ES-I3 (cell line): ENCODE measurements around the gene LONP2.
"Not testable (repeated sequence)": the region's sequence is repeated elsewhere in the genome, so short reads cannot be mapped to it uniquely, and the experiment has no call there.

Experiments used
- H3K36me3 ChIP-seq: 2 replicates; pipeline ENCODE4 v1.6.1; 2013; ENCODE audit warnings: mild to moderate bottlenecking, low read length, control low read depth, moderate library complexity; ENCODE audit not compliant: insufficient read depth
- H3K4me1 ChIP-seq: 2 replicates; pipeline ENCODE4 v1.6.1; 2013; ENCODE audit warnings: mild to moderate bottlenecking, control low read depth, low read length; ENCODE audit not compliant: insufficient read depth
- H3K9ac ChIP-seq: 2 replicates; pipeline ENCODE4 v1.6.1; 2013; ENCODE audit warnings: low read depth, mild to moderate bottlenecking, low read length, moderate library complexity
- H3K9me3 ChIP-seq: 2 replicates; pipeline ENCODE4 v1.6.1; 2013; ENCODE audit warnings: mild to moderate bottlenecking, low read length, moderate library complexity; ENCODE audit not compliant: control insufficient read depth, insufficient read depth

The LONP2 gene

DNA sequence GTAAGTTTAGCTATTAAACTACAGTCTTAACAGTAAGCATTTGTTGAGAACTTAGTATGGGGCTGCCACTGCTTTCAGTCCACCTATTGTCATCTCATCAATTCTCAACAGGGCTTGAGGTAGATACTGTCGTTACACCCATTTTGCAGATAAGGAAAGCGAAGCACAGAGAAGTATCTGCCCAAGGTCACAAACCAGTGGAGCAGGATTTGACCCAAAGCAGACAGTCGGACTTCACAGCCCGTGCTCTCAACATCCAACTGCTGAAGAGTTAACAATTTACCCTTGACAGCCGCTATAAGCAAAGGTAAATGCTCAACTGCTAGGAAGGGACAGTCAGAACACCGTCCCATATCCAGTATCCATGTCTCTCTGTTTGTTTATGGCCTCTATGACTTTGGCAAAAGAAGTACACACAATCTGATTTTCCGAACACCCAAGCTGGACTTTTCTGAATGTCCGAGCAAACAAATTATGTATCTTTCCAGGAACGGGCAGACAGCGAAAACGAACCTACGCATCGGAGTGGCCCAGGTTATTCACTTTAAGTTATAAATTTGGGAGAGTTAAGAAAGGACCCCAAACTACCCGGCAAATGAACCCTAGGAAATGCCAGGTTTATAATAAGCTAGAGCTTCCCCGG, 139.9 kb downstream of the LONP2 start:
- no peaks in the 10 kb centered on the region for H3K36me3 ChIP-seq
- H3K4me1 ChIP-seq = peaks cover 18% of the 10 kb centered on the region
- H3K9ac ChIP-seq = peak overlapping the region; percentile 86
- H3K9me3 ChIP-seq = no peaks in the 10 kb centered on the region

DNA sequence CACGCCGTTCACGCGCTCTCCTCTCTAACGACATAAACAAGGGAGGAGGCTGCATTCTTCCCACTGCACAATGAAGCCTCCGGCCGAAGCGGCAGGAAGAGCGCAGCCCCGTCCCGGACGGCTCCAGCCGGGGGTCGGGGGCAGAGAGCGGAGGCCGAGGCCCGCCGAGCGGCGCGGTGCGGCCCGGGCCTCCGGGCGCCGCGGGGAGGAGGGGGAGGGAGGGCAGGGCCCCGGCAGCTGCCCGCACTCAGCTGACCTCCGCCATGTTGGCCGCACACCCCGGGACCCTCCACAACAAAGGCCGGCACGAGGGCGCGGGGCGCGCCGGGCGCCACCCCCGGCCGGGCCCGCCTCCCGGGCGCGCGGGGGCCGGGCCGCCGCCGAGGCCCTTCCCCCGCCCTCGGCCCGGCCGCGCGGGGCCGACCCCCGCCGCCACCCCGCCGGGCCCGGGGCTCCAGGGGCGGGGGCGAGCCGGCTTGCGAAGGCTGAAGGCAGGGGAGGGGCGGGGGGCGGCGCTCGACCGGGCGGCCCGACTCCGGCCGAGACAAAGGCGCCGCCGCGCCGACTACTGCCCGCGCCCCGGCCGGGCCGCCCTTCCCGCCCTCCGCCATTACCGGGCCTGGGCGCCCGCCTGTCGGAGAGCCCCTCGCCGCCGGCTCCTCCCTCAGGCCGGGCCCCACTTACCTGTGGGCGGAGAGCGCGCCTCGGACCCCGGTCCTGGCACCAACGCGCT, 140.6 kb downstream of the LONP2 start:
- Histone ChIP-seq H3K4me1 (peaks cover 11% of the 10 kb centered on the region; the same call in 1 of the 2 replicates), H3K9ac (peak overlapping the region; percentile 86), H3K36me3 (no peaks in the 10 kb centered on the region)

DNA sequence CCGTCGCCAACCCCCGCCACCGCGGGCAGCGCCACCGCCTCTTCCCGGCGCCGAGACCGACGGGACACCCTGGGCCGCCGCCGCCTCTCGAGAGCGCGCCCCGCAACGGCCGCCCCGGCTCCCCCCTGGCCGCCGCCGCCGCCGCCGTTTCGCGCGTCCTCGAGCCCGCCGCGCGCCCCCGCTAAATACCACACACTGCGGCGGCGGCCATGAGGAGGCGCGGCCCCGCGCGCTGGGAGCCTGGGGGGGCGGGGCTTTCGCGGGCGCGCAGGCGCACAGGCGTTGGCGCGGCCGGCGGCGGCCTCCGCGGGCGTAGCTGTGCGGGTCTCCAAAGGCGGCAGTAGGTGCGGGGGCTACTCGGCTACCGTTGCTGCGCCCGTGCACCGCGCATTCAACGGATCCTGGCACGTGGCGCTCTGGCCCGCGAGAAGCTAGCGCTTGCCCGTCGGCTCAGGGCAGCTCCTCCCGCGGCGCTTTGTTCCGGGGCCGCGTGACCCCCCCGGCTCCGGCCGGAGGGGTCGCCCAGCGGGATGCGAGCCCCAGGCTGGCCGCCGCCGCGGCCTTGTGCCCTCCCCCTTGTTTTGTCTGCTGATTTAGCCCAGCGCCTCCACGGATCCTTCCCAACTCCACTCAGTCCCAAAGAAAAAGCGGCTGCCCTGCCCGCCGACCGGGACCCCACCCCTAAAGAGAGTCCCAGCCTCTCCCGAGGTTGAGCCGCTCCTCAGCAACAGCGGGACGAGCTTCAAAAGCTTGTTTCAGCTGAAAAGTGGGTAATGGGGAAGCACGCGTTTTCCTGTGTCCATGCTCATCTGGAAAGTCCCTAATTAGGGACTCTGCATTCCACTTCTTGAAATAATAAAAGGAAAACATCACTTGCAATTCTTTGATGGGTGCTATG, 141.4 kb downstream of the LONP2 start, which contains the start of gene SIAH1:
Gene SIAH1, minus strand, starts transcription at position 161 of the 898 bp plus-strand sequence. CDS start 22,985 bp downstream, outside the sequence.
- H3K9me3 ChIP-seq = no peaks in the 10 kb centered on the region
- no peaks in the 10 kb centered on the region for H3K36me3 ChIP-seq
- H3K9ac ChIP-seq = peak within 1 kb of the TSS; percentile 86
- peaks cover 7% of the 10 kb centered on the region; the same call in 1 of the 2 replicates for H3K4me1 ChIP-seq

More for the DNA sequence above, 140.6 kb downstream of the LONP2 start:
- no peaks in the 10 kb centered on the region for H3K9me3 ChIP-seq

DNA sequence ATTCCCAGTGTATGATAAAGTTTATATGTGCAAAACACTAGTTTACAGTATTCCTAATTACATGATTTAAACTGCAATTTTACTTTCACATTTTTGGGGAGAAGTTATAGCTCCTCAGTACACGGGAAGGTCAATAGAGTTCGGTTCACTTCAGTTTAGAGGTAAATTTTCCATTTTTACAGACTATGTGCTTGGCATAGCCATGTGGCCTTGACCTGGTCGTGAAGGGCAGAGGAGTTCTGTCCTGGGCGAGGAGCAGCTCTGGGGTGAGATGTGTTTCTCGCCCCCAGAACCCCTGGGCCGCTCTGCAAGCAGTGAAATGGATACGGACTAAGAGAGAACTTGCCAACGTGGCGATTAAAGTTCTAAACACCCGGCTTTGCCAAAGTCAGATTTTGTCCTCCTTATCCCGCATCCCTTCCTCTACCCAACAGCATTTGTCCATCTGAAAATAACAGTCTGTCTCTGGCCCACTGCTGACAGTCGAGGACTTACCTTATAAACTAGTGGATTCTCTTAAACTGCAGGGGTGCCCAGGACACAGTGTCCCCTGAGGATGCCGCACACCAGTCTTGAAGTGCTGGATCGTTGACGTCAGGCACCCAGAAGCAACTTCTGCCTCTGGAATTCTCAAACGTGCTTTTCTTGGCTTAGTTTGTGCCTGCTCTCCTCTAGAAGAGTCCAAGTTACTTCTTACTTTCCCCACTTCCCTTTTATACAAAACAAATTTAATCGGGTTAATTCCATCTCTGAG, 142.6 kb downstream of the LONP2 start:
- H3K9ac ChIP-seq = no peak overlapping the region
- no peaks in the 10 kb centered on the region for H3K36me3 ChIP-seq
- H3K9me3 ChIP-seq = no peaks in the 10 kb centered on the region
- H3K4me1 ChIP-seq = peaks cover 7% of the 10 kb centered on the region; the same call in 1 of the 2 replicates

DNA sequence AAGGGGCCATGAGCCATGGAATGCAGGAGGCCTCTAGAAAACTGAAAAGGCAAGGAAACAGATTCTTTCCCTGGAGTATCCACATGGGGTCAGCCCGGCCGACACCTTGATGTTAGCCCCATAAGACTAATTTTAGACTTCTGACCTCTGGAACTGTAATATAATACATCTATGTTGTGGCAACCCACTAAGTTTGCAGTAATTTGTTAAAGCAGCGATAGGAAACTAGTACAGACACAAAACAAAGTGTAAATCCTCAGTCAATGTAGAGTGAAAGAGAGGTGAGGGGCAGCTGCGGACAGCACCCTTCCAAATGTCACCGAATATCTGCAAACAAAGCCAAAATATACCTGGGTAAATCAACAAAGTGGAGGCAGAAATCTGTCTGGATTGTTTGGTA, 148.3 kb downstream of the LONP2 start:
- H3K36me3 ChIP-seq = no peaks in the 10 kb centered on the region
- H3K9me3 ChIP-seq = peaks cover 2% of the 10 kb centered on the region; the same call in 1 of the 2 replicates
- 0 out of 2 replicates have a peak, but pooled peaks cover 7% of the 10 kb centered on the region for H3K4me1 ChIP-seq
- H3K9ac ChIP-seq = no peak overlapping the region

DNA sequence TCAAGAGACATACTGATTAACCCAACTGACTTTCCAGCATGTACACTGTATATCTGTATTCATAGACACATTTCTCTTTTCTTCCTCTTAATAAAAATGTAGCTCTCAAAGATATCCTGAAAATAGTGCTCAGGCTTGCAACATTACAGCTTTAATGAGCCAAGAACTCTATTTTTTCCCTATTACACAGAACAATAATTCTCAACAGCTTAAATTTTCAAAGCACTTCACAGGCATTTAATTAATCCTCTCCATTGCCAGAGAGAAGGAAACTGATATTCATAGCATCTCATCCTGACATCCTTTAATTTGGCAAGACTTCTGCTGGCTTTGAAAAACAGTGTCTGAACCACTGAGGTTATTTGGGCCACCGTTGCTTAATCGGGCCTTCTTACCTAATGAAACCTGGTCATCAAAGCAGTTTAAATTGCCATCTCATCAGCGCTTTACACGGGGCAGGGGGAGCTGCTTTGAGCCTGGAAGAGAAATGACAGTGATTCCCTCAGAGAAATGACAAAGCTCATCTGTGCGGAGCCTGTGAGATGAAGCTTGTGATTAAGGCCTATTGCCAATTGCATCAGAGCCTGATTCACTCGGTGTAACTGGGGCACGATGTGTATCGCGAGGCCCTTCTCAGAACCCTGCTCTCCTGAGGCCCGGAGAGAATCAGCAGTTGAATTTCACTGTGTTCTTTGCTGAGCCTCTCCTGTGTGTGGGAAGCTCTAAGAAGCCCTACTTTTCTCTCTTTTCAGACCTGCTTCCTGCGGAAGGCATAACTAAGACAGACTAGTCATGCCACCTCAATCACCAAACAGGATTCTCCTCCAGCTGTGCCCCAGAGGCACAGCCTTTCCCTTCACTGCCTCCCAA, 149.6 kb downstream of the LONP2 start:
- Histone ChIP-seq H3K9ac (no peak overlapping the region), H3K36me3 (no peaks in the 10 kb centered on the region), H3K4me1 (0 out of 2 replicates have a peak, but pooled peaks cover 7% of the 10 kb centered on the region), H3K9me3 (peaks cover 2% of the 10 kb centered on the region; the same call in 1 of the 2 replicates)

DNA sequence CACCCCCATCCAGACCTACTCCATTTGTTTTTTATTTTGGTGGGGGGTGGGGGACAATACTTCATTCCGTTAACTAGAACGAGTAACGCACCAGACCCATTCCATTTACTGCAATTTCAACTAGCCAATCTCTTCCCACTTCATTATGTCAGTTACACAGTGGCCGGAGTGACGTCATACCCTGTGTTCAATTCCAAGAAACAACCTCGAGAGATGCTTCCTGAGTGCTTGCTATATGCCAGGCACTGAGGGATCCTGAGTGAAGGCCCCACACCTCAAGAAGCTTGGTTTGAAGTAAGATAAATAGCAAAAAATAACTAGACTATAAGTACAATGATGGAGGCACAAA, 150.2 kb downstream of the LONP2 start:
- H3K9me3 ChIP-seq = peaks cover 2% of the 10 kb centered on the region; the same call in 1 of the 2 replicates
- no peaks in the 10 kb centered on the region for H3K36me3 ChIP-seq
- H3K9ac ChIP-seq = no peak overlapping the region
- 0 out of 2 replicates have a peak, but pooled peaks cover 7% of the 10 kb centered on the region for H3K4me1 ChIP-seq

DNA sequence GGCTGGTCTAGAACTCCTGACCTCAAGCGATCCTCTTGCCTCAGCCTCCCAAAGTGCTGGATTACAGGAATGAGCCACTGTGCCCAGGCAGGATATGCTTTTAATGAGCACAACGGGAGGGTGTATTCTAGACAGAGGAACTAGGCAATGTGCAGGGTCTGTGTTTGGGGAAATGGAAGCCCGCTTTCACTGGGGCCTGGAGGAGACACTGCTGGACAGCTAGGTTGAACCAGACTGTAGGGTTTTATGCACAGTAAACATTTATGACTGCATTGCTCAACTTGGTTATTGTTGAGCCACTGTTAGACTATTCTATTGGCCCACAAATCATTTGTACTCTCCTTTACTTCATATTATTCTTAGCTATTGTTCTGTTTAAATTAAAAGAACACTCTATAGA, 151.3 kb downstream of the LONP2 start:
- H3K36me3 ChIP-seq = no peaks in the 10 kb centered on the region
- peaks cover 2% of the 10 kb centered on the region; the same call in 1 of the 2 replicates for H3K9me3 ChIP-seq
- 0 out of 2 replicates have a peak, but pooled peaks cover 7% of the 10 kb centered on the region for H3K4me1 ChIP-seq
- no peak overlapping the region for H3K9ac ChIP-seq

DNA sequence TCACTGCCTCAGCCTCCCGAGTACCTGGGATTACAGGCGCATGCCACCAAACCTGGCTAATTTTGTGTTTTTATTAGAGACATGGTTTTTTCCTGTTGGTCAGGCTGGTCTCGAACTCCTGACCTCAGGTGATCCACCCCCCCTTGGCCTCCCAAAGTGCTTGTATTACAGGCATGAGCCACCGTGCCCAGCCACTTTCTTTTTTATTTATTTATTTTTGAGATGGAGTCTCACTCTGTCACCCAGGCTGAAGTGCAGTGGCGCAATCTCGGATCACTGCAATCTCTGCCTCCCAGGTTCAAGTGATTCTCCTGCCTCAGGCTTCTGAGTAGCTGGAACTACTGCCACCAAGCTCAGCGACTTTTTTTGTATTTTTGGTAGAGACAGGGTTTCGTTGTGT, 158.4 kb downstream of the LONP2 start:
- H3K9me3 ChIP-seq, H3K36me3 ChIP-seq, H3K9ac ChIP-seq: not testable (repeated sequence)

DNA sequence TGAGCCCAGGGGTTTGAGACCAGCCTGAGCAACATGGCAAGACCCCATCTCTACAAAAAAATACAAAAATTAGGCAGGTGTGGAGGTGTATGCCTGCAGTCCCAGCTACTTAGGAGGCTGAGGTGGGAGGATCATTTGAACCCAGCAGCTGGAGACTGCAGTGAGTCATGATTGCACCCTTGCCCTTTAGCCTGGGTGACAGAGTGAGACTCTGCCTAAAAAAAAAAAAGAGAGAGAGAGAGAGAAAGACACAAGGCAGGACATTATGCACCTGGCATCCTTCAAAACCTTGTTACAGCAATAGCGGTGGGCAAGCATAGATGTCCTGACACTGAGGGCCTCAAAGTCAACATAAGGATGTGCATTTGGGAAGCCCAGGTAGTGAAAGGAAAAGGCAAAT, 161.1 kb downstream of the LONP2 start:
- H3K36me3 ChIP-seq = no peaks in the 10 kb centered on the region
- H3K9me3 ChIP-seq = no peaks in the 10 kb centered on the region
- H3K9ac ChIP-seq = no peak overlapping the region
- peaks cover 4% of the 10 kb centered on the region for H3K4me1 ChIP-seq

More for the DNA sequence above, 158.4 kb downstream of the LONP2 start:
- H3K4me1 ChIP-seq = not testable (repeated sequence)

DNA sequence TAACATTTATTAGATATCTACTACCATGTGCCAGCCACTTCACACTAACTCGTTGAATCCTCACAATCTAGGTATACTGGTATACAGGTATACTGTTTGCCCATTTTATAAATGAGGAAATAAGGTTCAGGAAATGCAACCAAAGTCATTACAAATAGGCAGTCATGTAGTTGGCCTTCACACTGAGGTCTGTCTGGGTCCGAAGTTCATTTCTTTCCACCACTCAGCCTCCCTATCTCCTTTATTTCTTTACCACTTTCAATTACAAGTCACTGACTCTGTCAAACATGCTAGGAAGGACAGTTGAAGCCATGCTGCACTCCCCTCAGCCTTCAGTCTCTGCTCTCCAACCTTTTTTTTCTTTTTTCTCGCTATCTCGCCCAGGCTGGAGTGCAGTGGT, 161.8 kb downstream of the LONP2 start:
- Histone ChIP-seq H3K9me3 (no peaks in the 10 kb centered on the region), H3K36me3 (no peaks in the 10 kb centered on the region), H3K4me1 (peaks cover 4% of the 10 kb centered on the region), H3K9ac (no peak overlapping the region)
